WTC11 (cell line): Measurements from ENCODE around the gene SOX6. TPM values are rescaled to one million over a fixed set of nuclear protein-coding genes. Genes with fewer than 3 reads are reported as not detected.

Experiments used
- ATAC-seq: fragments of 200-7000 bp; cut with Tn5 transposase; 2 replicates; pipeline ENCODE4 v1.10.0; 2021; ENCODE audit warnings: mild to moderate bottlenecking, moderate library complexity
- CTCF ChIA-PET: fragments of 300-600 bp; sonication (Branson Sonifier 250); formaldehyde crosslinking; loops from one replicate; lab custom pipeline; 2021; ENCODE audit warnings: antibody characterized with exemption; lab: Charles Lee
- POLR2A ChIA-PET: fragments of 350-600 bp; sonication (Branson Sonifier 250); formaldehyde crosslinking; loops from one replicate; lab custom pipeline; 2021; ENCODE audit warnings: antibody characterized with exemption; lab: Charles Lee
- DNase-seq: peaks from one replicate; pipeline ENCODE4 v3.0.0; 2021; ENCODE audit warnings: low spot score
- H3K27ac Mint-ChIP-seq: 2 replicates; pipeline ENCODE4 v1.8.0; 2021; ENCODE audit warnings: mixed read lengths
- H3K27me3 Mint-ChIP-seq: 2 replicates; pipeline ENCODE4 v1.8.0; 2021; ENCODE audit warnings: low read depth, mild to moderate bottlenecking, moderate library complexity, mixed read lengths
- H3K36me3 Mint-ChIP-seq: 2 replicates; pipeline ENCODE4 v1.8.0; 2021; ENCODE audit warnings: mixed read lengths
- H3K4me1 Mint-ChIP-seq: 2 replicates; pipeline ENCODE4 v1.8.0; 2022; ENCODE audit warnings: mixed read lengths
- H3K4me3 Mint-ChIP-seq: 2 replicates; pipeline ENCODE4 v1.8.0; 2021; ENCODE audit warnings: mild to moderate bottlenecking, moderate library complexity, mixed read lengths
- H3K9me3 Mint-ChIP-seq: 2 replicates; pipeline ENCODE4 v1.8.0; 2021; ENCODE audit warnings: mixed read lengths
- AR ChIP-seq: fragments of 250-450 bp; sonication (Bioruptor Pico); IDR thresholded peaks from 2 replicates; pipeline ENCODE4 v1.9.0; 2021; ENCODE audit warnings: mild to moderate bottlenecking
- CREB1 ChIP-seq: sonication (generic); formaldehyde crosslinking; IDR thresholded peaks from 2 replicates; pipeline ENCODE4 v1.8.0; 2023; ENCODE audit warnings: mild to moderate bottlenecking, missing genetic modification reagents
- E2F4 ChIP-seq: sonication (generic); formaldehyde crosslinking; IDR thresholded peaks from 2 replicates; pipeline ENCODE4 v1.8.1; 2022; ENCODE audit warnings: low read depth, mild to moderate bottlenecking, moderate library complexity, missing genetic modification reagents, borderline replicate concordance
- E2F5 ChIP-seq: sonication (generic); formaldehyde crosslinking; IDR thresholded peaks from 2 replicates; pipeline ENCODE4 v1.8.1; 2022; ENCODE audit warnings: mild to moderate bottlenecking, moderate library complexity, missing genetic modification reagents
- ELF4 ChIP-seq: sonication (generic); formaldehyde crosslinking; IDR thresholded peaks from 2 replicates; pipeline ENCODE4 v1.8.1; 2022; ENCODE audit warnings: low read depth, mild to moderate bottlenecking, moderate library complexity, missing genetic modification reagents
- FOXK1 ChIP-seq: sonication (generic); formaldehyde crosslinking; IDR thresholded peaks from 2 replicates; pipeline ENCODE4 v1.8.0; 2022; ENCODE audit warnings: mild to moderate bottlenecking, moderate library complexity, missing genetic modification reagents
- FOXP4 ChIP-seq: sonication (generic); formaldehyde crosslinking; IDR thresholded peaks from 2 replicates; pipeline ENCODE4 v1.8.0; 2022; ENCODE audit warnings: mild to moderate bottlenecking, missing genetic modification reagents
- GABPB1 ChIP-seq: sonication (generic); formaldehyde crosslinking; IDR thresholded peaks from 2 replicates; pipeline ENCODE4 v1.8.1; 2023; ENCODE audit warnings: mild to moderate bottlenecking, missing genetic modification reagents
- IRF2 ChIP-seq: sonication (generic); formaldehyde crosslinking; IDR thresholded peaks from 2 replicates; pipeline ENCODE4 v1.8.0; 2022; ENCODE audit warnings: low read depth, missing genetic modification reagents, borderline replicate concordance
- MYBL2 ChIP-seq: sonication (generic); formaldehyde crosslinking; IDR thresholded peaks from 2 replicates; pipeline ENCODE4 v1.8.1; 2023; ENCODE audit warnings: mild to moderate bottlenecking, moderate library complexity, missing genetic modification reagents
- RELA ChIP-seq: sonication (generic); formaldehyde crosslinking; IDR thresholded peaks from 2 replicates; pipeline ENCODE4 v1.8.1; 2022; ENCODE audit warnings: missing genetic modification reagents, mild to moderate bottlenecking, borderline replicate concordance
- RORB ChIP-seq: fragments of 250-450 bp; sonication (Bioruptor Pico); IDR thresholded peaks from 2 replicates; pipeline ENCODE4 v1.9.0; 2021; ENCODE audit warnings: mild to moderate bottlenecking
- SP1 ChIP-seq: sonication (generic); formaldehyde crosslinking; conservative IDR thresholded peaks from 2 replicates; pipeline ENCODE4 v1.8.1; 2022; ENCODE audit warnings: missing genetic modification reagents
- TEAD1 ChIP-seq: sonication (generic); formaldehyde crosslinking; IDR thresholded peaks from 2 replicates; pipeline ENCODE4 v1.8.0; 2022; ENCODE audit warnings: mild to moderate bottlenecking, missing genetic modification reagents
- TEAD4 ChIP-seq: sonication (generic); formaldehyde crosslinking; IDR thresholded peaks from 2 replicates; pipeline ENCODE4 v1.8.0; 2022; ENCODE audit warnings: mild to moderate bottlenecking, missing genetic modification reagents
- USF2 ChIP-seq: sonication (generic); formaldehyde crosslinking; IDR thresholded peaks from 2 replicates; pipeline ENCODE4 v1.8.1; 2023; ENCODE audit warnings: mild to moderate bottlenecking, missing genetic modification reagents, moderate library complexity
- ZNF121 ChIP-seq: sonication (generic); formaldehyde crosslinking; IDR thresholded peaks from 2 replicates; pipeline ENCODE4 v1.8.0; 2023; ENCODE audit warnings: missing genetic modification reagents
- ZNF232 ChIP-seq: sonication (generic); formaldehyde crosslinking; IDR thresholded peaks from 2 replicates; pipeline ENCODE4 v1.8.0; 2022; ENCODE audit warnings: mild to moderate bottlenecking, missing genetic modification reagents
- ZNF263 ChIP-seq: sonication (generic); formaldehyde crosslinking; IDR thresholded peaks from 2 replicates; pipeline ENCODE4 v1.8.1; 2022; ENCODE audit warnings: low read depth, mild to moderate bottlenecking, moderate library complexity, missing genetic modification reagents
- ZNF317 ChIP-seq: sonication (generic); formaldehyde crosslinking; IDR thresholded peaks from 2 replicates; pipeline ENCODE4 v1.8.1; 2023; ENCODE audit warnings: low read depth, mild to moderate bottlenecking, moderate library complexity, missing genetic modification reagents, borderline replicate concordance
- ZNF423 ChIP-seq: fragments of 250-450 bp; sonication (Bioruptor Pico); IDR thresholded peaks from 2 replicates; pipeline ENCODE4 v2.1.2; 2022; ENCODE audit warnings: mild to moderate bottlenecking, moderate library complexity
- total RNA-seq: library from RNA; stranded (reverse); gene quantifications from 3 replicates; pipeline ENCODE4 v1.2.3, GENCODE V29; 2021

Gene SOX6
- total RNA-seq, 1 experiment from 2014 or later = 0.13 TPM

- Mint-ChIP-seq H3K4me1 (peaks cover 14% of the 10 kb centered on the region), H3K4me3 (no peak overlapping the region), H3K9me3 (no peaks in the 10 kb centered on the region), H3K36me3 (no peaks in the 10 kb centered on the region), H3K27ac (no peak overlapping the region), H3K27me3 (no peaks in the 10 kb centered on the region)
- no peak for DNase-seq
- ChIA-PET POLR2A (no interaction called here), CTCF (no interaction called here)
- TF ChIP-seq E2F4 (CRISPR knock-in tag) (no peak), USF2 (CRISPR knock-in tag) (no peak), E2F5 (no peak), FOXK1 (CRISPR knock-in tag) (no peak), CREB1 (CRISPR knock-in tag) (no peak), ZNF263 (CRISPR knock-in tag) (no peak), TEAD4 (CRISPR knock-in tag) (no peak), ZNF232 (CRISPR knock-in tag) (no peak), IRF2 (no peak), ZNF121 (no peak), SP1 (no peak), TEAD1 (no peak), FOXP4 (CRISPR knock-in tag) (no peak), ZNF423 (CRISPR knock-in tag) (no peak)
- ATAC-seq = no peak
These were observed 59.0 kb downstream of the SOX6 start for GRCh38 chr11:16297332-16297731.

- TF ChIP-seq AR (CRISPR knock-in tag) (no peak), ELF4 (no peak), ZNF317 (no peak), MYBL2 (no peak), RELA (CRISPR knock-in tag) (no peak), GABPB1 (CRISPR knock-in tag) (no peak), RORB (CRISPR knock-in tag) (no peak)
- Mint-ChIP-seq H3K9me3 (no peaks in the 10 kb centered on the region), H3K4me3 (no peak overlapping the region), H3K27ac (no peak overlapping the region), H3K36me3 (no peaks in the 10 kb centered on the region), H3K4me1 (peaks cover 14% of the 10 kb centered on the region), H3K27me3 (no peaks in the 10 kb centered on the region)
- DNase-seq = no peak
- ChIA-PET POLR2A (interaction anchor here (0.5 kb wide), 1 partner anchor 1738 kb away, joined by 3 read pairs; no protein-coding TSS in a partner anchor), CTCF (no interaction called here)
- ATAC-seq = no peak
These were observed 60.1 kb downstream of the SOX6 start for GRCh38 chr11:16296273-16296672.
